ENCODE data around the gene PGPEP1.
"Not testable (repeated sequence)": the region's sequence is repeated elsewhere in the genome, so short reads cannot be mapped to it uniquely, and the experiment has no call there.

Gene PGPEP1

GRCh38 chr19:18373892-18374629 is 33.7 kb downstream of the PGPEP1 start:
- peak; percentile 92 for DNase-seq (ENCODE audit: insufficient read length)
- peak; percentile 92 for FAIRE-seq
- 0 out of 2 replicates have a peak, but pooled peaks have one; percentile 34 for TF ChIP-seq TAF1 (IDR thresholded peaks at IDR 0.05; ENCODE audit: borderline replicate concordance, low read depth, low read length)
- peak; percentile 71; the same call in 1 of the 2 replicates for TF ChIP-seq POLR2A (IDR thresholded peaks at IDR 0.05; ENCODE audit: low read depth, low read length)
- TF ChIP-seq POLR2AphosphoS5 (IDR thresholded peaks at IDR 0.05; ENCODE audit: low read depth, low read length), result peak; percentile 69; the same call in 1 of the 2 replicates

- FAIRE-seq, result no peak
These were observed 36.6 kb downstream of the PGPEP1 start for GRCh38 chr19:18377026-18377425.

DNA sequence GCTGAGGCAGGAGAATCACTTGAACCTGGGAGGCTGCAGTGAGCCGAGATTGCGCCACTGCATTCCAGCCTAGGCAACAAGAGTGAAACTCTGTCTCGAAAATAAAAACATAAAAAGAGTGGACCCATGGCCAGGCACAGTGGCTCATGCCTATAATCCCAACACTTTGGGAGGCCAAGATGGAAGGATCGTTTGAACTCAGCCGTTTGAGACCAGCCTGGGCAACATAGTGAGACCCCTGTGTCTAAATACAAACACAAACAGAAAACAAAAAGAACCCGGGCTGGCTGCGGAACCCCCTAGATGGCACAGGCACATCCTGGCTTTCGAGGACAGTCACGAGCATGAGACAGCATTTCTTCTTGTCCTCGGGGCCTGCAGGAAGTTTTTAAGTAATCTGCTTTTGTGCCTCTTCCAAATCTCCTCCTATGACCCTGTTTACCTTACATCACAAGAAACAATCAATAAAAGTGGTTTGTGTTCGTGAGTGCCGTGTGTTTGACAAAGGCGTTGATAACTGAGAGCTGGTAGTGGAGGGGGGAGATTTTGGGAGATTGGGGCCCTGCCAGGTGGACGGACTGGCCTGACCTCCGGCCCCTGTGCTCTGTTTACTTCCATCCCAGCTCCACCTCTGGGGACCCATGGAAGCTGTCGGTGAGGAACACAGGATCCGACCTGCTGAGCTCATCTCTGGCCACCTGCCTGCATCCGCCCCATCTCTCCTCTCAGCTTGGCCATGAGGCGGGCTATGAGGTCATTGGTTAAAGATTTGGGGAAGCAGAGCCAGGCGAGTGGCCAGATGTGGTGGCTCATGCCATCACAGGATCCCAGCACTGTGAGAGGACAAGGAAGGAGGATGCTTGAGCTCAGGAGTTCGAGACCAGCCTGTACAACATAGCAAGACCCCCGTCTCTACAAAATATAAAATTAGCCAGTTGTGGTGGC is 39.7 kb downstream of the PGPEP1 start:
- DNase-seq (ENCODE audit: insufficient read length), result no peak
- FAIRE-seq, result no peak
- TF ChIP-seq TAF1 (IDR thresholded peaks at IDR 0.05; ENCODE audit: borderline replicate concordance, low read depth, low read length) (no peak), POLR2AphosphoS5 (IDR thresholded peaks at IDR 0.05; ENCODE audit: low read depth, low read length) (no peak), POLR2A (IDR thresholded peaks at IDR 0.05; ENCODE audit: low read depth, low read length) (no peak)

More at GRCh38 chr19:18377026-18377425, 36.6 kb downstream of the PGPEP1 start:
- TF ChIP-seq POLR2A (IDR thresholded peaks at IDR 0.05; ENCODE audit: low read depth, low read length), result no peak
- TF ChIP-seq TAF1 (IDR thresholded peaks at IDR 0.05; ENCODE audit: borderline replicate concordance, low read depth, low read length), result no peak
- TF ChIP-seq POLR2AphosphoS5 (IDR thresholded peaks at IDR 0.05; ENCODE audit: low read depth, low read length), result no peak
- no peak for DNase-seq (ENCODE audit: insufficient read length)

DNA sequence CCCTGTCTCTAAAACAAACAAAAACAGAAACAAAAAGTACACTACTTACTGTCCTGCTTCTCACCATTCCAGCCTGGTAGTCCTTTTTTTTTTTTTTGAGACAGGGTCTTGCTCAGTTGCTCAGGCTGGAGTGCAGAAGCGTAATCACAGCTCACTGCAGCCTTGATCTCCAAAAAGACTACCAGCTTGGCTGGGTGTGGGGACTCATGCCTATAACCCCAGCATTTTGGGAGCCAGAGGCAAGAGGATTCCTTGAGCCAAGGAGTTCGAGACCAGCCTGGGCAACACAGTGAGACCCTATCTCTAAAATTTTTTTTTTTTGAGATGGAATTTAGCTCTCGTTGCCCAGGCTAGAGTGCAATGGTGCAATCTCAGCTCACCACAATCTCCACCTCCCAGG is 40.4 kb downstream of the PGPEP1 start:
- FAIRE-seq (no peak), DNase-seq (ENCODE audit: insufficient read length) (no peak)
- TF ChIP-seq POLR2AphosphoS5 (IDR thresholded peaks at IDR 0.05; ENCODE audit: low read depth, low read length) (no peak), TAF1 (IDR thresholded peaks at IDR 0.05; ENCODE audit: borderline replicate concordance, low read depth, low read length) (no peak), POLR2A (IDR thresholded peaks at IDR 0.05; ENCODE audit: low read depth, low read length) (no peak)

DNA sequence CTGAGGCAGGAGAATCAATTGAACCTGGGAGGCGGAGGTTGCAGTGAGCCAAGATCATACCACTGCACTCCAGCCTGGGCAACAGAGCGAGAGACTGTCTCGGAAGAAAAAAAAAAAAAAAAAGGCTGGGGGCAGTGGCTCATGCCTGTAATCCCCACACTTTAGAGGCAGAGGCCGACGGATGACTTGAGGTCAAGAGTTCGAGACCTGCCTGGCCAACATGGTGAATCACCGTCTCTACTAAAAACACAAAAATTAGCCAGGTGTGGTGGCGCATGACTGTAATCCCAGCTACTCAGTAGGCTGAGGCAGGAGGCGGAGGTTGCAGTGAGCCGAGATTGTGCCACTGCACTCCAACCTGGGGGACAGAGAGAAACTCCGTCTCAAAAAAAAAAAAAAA is 43.2 kb downstream of the PGPEP1 start:
- FAIRE-seq; DNase-seq (ENCODE audit: insufficient read length): not testable (repeated sequence)

GRCh38 chr19:18384775-18385174 is 44.4 kb downstream of the PGPEP1 start:
- FAIRE-seq (no peak), DNase-seq (ENCODE audit: insufficient read length) (no peak)
- TF ChIP-seq POLR2AphosphoS5 (IDR thresholded peaks at IDR 0.05; ENCODE audit: low read depth, low read length), result no peak
- no peak for TF ChIP-seq POLR2A (IDR thresholded peaks at IDR 0.05; ENCODE audit: low read depth, low read length)
- no peak for TF ChIP-seq TAF1 (IDR thresholded peaks at IDR 0.05; ENCODE audit: borderline replicate concordance, low read depth, low read length)

DNA sequence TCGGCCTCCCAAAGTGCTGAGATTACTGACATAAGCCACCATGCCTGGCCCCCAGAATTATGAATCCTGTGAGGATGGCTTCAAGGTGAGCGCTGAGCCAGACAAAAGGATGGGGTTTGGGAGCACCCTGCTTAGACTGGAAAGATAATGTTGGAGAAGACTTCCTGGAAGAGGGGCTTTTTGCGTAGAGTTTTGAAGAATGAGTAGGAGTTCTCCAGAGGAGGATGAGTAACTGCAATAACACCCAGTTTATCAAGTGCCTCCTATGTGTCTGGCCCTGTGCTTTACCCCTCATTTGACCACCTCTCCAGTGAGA is 44.9 kb downstream of the PGPEP1 start:
- no peak for TF ChIP-seq POLR2AphosphoS5 (IDR thresholded peaks at IDR 0.05; ENCODE audit: low read depth, low read length)
- no peak for TF ChIP-seq TAF1 (IDR thresholded peaks at IDR 0.05; ENCODE audit: borderline replicate concordance, low read depth, low read length)
- TF ChIP-seq POLR2A (IDR thresholded peaks at IDR 0.05; ENCODE audit: low read depth, low read length), result no peak
- DNase-seq (ENCODE audit: insufficient read length) (no peak), FAIRE-seq (no peak)

DNA sequence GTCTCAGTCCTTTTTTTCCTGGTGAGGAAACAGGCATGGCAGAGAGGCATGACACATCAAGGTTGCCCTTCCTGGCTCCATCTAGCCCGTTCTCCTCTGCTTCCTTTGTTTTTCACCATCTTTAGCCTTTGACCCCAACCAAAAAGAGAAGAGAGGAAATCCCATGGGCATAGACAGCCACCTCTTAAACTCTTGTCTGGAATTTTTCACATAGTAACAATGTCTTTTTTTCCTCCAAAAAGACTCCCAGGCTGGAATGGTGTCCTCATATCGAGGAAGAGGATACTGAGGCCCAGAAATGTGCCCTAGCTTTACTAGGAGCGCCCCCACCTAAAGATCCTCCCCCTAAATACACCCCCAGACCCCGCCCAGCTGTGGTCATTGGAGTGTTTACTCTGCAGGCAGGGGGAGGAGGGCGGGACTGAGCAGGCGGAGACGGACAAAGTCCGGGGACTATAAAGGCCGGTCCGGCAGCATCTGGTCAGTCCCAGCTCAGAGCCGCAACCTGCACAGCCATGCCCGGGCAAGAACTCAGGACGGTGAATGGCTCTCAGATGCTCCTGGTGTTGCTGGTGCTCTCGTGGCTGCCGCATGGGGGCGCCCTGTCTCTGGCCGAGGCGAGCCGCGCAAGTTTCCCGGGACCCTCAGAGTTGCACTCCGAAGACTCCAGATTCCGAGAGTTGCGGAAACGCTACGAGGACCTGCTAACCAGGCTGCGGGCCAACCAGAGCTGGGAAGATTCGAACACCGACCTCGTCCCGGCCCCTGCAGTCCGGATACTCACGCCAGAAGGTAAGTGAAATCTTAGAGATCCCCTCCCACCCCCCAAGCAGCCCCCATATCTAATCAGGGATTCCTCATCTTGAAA is 45.5 kb downstream of the PGPEP1 start, which contains the start of gene GDF15:
GDF15 (plus strand) TSS at position 484 of the 868 bp plus-strand sequence; CDS start at position 516, 32 bp downstream.
- FAIRE-seq (no peak), DNase-seq (ENCODE audit: insufficient read length) (no peak)
- TF ChIP-seq TAF1 (IDR thresholded peaks at IDR 0.05; ENCODE audit: borderline replicate concordance, low read depth, low read length) (no peak), POLR2A (IDR thresholded peaks at IDR 0.05; ENCODE audit: low read depth, low read length) (no peak), POLR2AphosphoS5 (IDR thresholded peaks at IDR 0.05; ENCODE audit: low read depth, low read length) (no peak)

DNA sequence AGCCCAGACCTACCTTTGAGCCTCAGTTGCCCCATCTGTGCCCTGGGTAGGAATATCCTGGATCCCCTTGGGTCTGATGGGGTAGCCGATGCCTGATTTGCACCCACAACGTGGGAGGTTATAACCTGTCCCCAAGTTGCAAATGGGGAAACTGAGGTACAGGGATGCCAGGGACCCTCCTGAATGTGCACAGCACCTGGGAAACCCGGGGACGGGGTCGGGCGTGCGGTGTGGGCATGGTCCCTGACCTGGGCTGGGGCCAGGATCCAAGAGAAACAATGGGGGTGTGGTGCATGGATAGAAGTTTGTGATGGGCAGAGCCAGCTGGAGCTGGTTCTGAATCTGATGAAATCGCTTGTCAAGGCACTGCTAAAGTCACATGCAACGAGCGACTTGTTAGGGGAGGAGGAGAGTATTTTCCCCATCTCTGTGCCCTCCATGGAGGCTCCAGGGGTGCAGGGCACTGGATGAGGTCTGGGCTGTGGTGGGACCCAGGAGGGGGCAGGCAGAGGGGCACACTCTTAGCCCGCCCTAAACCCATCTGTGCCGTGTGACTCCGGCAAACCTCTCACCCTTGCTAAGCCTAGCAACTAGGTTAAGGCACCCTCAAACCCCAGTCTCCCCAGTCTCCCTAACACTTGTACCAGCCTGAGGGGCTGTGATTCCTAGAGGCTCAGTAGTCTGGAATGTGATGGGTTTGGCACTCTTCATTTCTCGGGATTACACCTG is 46.3 kb downstream of the PGPEP1 start:
- DNase-seq (ENCODE audit: insufficient read length) (no peak), FAIRE-seq (no peak)
- TF ChIP-seq POLR2A (IDR thresholded peaks at IDR 0.05; ENCODE audit: low read depth, low read length), result no peak
- no peak for TF ChIP-seq POLR2AphosphoS5 (IDR thresholded peaks at IDR 0.05; ENCODE audit: low read depth, low read length)
- TF ChIP-seq TAF1 (IDR thresholded peaks at IDR 0.05; ENCODE audit: borderline replicate concordance, low read depth, low read length), result no peak

DNA sequence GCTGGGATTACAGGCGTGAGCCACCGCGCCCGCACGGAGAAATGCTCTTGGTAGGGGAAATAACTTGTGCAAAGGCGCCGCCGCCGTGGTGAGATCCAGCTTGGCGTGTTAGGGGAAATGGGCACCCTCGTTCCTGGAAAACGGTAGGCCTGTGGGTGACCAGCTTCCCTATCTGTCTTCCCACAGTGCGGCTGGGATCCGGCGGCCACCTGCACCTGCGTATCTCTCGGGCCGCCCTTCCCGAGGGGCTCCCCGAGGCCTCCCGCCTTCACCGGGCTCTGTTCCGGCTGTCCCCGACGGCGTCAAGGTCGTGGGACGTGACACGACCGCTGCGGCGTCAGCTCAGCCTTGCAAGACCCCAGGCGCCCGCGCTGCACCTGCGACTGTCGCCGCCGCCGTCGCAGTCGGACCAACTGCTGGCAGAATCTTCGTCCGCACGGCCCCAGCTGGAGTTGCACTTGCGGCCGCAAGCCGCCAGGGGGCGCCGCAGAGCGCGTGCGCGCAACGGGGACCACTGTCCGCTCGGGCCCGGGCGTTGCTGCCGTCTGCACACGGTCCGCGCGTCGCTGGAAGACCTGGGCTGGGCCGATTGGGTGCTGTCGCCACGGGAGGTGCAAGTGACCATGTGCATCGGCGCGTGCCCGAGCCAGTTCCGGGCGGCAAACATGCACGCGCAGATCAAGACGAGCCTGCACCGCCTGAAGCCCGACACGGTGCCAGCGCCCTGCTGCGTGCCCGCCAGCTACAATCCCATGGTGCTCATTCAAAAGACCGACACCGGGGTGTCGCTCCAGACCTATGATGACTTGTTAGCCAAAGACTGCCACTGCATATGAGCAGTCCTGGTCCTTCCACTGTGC is 47.9 kb downstream of the PGPEP1 start:
- DNase-seq (ENCODE audit: insufficient read length) (peak; percentile 94), FAIRE-seq (peak; percentile 91)
- TF ChIP-seq POLR2AphosphoS5 (IDR thresholded peaks at IDR 0.05; ENCODE audit: low read depth, low read length), result no peak
- no peak for TF ChIP-seq TAF1 (IDR thresholded peaks at IDR 0.05; ENCODE audit: borderline replicate concordance, low read depth, low read length)
- TF ChIP-seq POLR2A (IDR thresholded peaks at IDR 0.05; ENCODE audit: low read depth, low read length), result no peak

Data from GM12892 (cell line).